HCT116 (cell line): Measurements from ENCODE around the gene ZSWIM3.

Source experiments
- EZH2 ChIP-seq: fragments of 200-600 bp; sonication (generic); IDR thresholded peaks from 2 replicates; pipeline ENCODE4 v1.6.1; 2017; ENCODE audit warnings: antibody characterized with exemption, mixed run types
- EZH2phosphoT487 ChIP-seq: fragments of 200-600 bp; IDR thresholded peaks from 2 replicates; pipeline ENCODE4 v1.6.1; 2018; ENCODE audit warnings: antibody characterized with exemption, borderline replicate concordance
- FOSL1 ChIP-seq: IDR thresholded peaks from 2 replicates; pipeline ENCODE4 v1.6.1; 2012; ENCODE audit warnings: low read depth
- POLR2A ChIP-seq: IDR thresholded peaks from 2 replicates; pipeline ENCODE4 v1.7.0; 2011; ENCODE audit warnings: borderline replicate concordance; ENCODE audit not compliant: insufficient read depth, insufficient read length; ENCODE audit errors: extremely low read depth
- POLR2AphosphoS5 ChIP-seq: IDR thresholded peaks from 2 replicates; pipeline ENCODE4 v1.6.1; 2011; ENCODE audit warnings: mild to moderate bottlenecking, low read depth, low read length, moderate library complexity
- RAD21 ChIP-seq: IDR thresholded peaks from 2 replicates; pipeline ENCODE4 v1.6.1; 2012; ENCODE audit warnings: low read depth, mild to moderate bottlenecking
- SIN3A ChIP-seq: IDR thresholded peaks from 2 replicates; pipeline ENCODE4 v1.6.1; 2012; ENCODE audit warnings: low read depth
- TCF7L2 ChIP-seq: IDR thresholded peaks from 2 replicates; pipeline ENCODE4 v1.7.0; 2011; ENCODE audit warnings: borderline replicate concordance, inconsistent platforms; ENCODE audit not compliant: insufficient read depth, insufficient read length; ENCODE audit errors: extremely low read depth
- YY1 ChIP-seq: IDR thresholded peaks from 2 replicates; pipeline ENCODE4 v1.6.1; 2011; ENCODE audit warnings: low read length, low read depth, moderate library complexity, mild to moderate bottlenecking; ENCODE audit not compliant: insufficient replicate concordance; ENCODE audit errors: extremely low read depth
- ZNF274 ChIP-seq: fragments of 200-500 bp; sonication (Bioruptor generic); IDR thresholded peaks from 2 replicates; pipeline ENCODE4 v1.6.1; 2014; ENCODE audit warnings: mild to moderate bottlenecking, low read depth, low read length, inconsistent platforms
- TF ChIP-seq, protein P1 (sequence below), 3 experiments: fragments of 200-600 bp in 1 of 3; sonication (generic) in 1 of 3; IDR thresholded peaks in 2 of 3; conservative IDR thresholded peaks in 1 of 3; 2 replicates each; pipeline ENCODE4 v1.5.1; 2012 to 2017; ENCODE audit warnings: low read depth in 2 of 3, low read length in 2 of 3, antibody characterized with exemption in 1 of 3, borderline replicate concordance in 1 of 3, control low read depth in 1 of 3, mild to moderate bottlenecking in 1 of 3, mixed read lengths in 1 of 3, mixed run types in 1 of 3, moderate library complexity in 1 of 3; ENCODE audit not compliant: insufficient read depth in 1 of 3
- TF ChIP-seq, protein P2 (sequence below): IDR thresholded peaks from 2 replicates; pipeline ENCODE4 v1.6.1; 2012; ENCODE audit warnings: low read depth

DNA sequence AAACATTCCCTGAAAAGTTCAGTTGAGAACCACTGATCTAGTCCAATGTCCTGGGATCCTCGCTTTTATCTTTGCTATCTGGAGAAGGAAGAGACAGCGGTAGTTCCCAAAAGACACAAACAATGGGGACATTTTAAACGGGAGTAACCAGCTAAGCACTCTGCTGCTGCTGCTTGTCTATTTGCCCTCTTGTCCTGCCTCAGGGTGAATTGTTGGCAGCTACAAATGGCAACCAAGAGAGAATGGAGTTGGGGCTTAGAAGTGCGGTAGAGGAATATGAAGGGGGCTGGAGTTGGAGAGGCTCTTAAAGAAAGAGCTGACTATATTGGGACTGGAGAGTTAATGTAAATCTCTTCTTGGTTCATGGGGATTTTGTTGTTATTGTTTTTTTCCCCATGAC lies 17.2 kb downstream of the ZSWIM3 start:
- TF ChIP-seq POLR2A = no peak
- TF ChIP-seq, protein P1, sequence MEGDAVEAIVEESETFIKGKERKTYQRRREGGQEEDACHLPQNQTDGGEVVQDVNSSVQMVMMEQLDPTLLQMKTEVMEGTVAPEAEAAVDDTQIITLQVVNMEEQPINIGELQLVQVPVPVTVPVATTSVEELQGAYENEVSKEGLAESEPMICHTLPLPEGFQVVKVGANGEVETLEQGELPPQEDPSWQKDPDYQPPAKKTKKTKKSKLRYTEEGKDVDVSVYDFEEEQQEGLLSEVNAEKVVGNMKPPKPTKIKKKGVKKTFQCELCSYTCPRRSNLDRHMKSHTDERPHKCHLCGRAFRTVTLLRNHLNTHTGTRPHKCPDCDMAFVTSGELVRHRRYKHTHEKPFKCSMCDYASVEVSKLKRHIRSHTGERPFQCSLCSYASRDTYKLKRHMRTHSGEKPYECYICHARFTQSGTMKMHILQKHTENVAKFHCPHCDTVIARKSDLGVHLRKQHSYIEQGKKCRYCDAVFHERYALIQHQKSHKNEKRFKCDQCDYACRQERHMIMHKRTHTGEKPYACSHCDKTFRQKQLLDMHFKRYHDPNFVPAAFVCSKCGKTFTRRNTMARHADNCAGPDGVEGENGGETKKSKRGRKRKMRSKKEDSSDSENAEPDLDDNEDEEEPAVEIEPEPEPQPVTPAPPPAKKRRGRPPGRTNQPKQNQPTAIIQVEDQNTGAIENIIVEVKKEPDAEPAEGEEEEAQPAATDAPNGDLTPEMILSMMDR (IDR thresholded peaks at IDR 0.05 in 2 of 3, conservative IDR thresholded peaks at IDR 0.05 in 1 of 3; ENCODE audit: borderline replicate concordance in 1 of 3, insufficient read depth in 1 of 3, low read depth in 2 of 3, low read length in 2 of 3) = no peak
- no peak for TF ChIP-seq EZH2phosphoT487
- no peak for TF ChIP-seq YY1
- no peak for TF ChIP-seq RAD21
- no peak for TF ChIP-seq TCF7L2
- TF ChIP-seq, protein P2, sequence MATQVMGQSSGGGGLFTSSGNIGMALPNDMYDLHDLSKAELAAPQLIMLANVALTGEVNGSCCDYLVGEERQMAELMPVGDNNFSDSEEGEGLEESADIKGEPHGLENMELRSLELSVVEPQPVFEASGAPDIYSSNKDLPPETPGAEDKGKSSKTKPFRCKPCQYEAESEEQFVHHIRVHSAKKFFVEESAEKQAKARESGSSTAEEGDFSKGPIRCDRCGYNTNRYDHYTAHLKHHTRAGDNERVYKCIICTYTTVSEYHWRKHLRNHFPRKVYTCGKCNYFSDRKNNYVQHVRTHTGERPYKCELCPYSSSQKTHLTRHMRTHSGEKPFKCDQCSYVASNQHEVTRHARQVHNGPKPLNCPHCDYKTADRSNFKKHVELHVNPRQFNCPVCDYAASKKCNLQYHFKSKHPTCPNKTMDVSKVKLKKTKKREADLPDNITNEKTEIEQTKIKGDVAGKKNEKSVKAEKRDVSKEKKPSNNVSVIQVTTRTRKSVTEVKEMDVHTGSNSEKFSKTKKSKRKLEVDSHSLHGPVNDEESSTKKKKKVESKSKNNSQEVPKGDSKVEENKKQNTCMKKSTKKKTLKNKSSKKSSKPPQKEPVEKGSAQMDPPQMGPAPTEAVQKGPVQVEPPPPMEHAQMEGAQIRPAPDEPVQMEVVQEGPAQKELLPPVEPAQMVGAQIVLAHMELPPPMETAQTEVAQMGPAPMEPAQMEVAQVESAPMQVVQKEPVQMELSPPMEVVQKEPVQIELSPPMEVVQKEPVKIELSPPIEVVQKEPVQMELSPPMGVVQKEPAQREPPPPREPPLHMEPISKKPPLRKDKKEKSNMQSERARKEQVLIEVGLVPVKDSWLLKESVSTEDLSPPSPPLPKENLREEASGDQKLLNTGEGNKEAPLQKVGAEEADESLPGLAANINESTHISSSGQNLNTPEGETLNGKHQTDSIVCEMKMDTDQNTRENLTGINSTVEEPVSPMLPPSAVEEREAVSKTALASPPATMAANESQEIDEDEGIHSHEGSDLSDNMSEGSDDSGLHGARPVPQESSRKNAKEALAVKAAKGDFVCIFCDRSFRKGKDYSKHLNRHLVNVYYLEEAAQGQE = no peak
- TF ChIP-seq FOSL1 = no peak
- no peak for TF ChIP-seq SIN3A
- TF ChIP-seq ZNF274 = no peak
- no peak for TF ChIP-seq POLR2AphosphoS5
- no peak for TF ChIP-seq EZH2
